ENCODE results near the gene NCOR1.
A peak's percentile ranks its signal among the peaks of the same experiment; 100 is the strongest.

NCOR1 gene

DNA sequence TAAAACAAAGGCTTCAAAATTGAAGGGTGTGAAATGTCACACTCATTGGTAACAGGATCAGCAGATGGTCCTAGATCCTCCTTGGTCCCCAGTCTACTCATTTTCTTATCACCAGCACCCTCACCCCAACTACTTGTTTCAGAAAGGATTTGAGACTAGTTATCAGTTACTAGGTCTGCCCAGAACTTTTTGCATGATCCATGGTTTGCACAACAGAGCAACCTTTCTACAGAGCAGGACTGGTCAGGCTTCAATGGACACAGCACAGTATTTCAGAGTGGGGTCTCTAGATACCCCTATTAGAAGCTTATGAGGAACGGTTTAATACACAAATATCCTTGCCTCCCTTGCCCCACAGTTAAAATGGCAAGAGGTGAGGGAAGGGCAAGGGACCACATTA, 190.1 kb downstream of the NCOR1 start:
- DNase-seq: no peak

DNA sequence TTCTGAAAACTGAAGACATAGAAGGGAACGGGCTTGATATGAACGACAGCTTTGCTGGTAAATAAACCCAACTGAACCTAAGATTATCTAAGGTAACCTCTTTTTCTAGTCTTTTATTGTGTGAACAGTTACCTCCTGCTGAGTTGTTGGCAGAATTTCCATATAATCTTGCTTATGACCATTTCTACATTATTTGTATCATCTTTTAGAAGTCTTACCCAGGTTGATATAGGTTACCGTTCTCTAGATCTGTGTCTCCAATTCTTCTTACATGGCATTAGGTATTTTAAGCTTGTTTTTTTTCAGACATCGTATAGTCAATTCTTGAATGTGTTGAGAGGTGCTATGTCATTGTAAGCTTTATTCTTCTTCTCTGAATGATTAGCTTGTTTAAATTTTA, 191.5 kb downstream of the NCOR1 start:
- no peak for DNase-seq

- DNase-seq: no peak
Observed at GRCh38 chr17:16019347-16019746, 196.0 kb downstream of the NCOR1 start.

DNA sequence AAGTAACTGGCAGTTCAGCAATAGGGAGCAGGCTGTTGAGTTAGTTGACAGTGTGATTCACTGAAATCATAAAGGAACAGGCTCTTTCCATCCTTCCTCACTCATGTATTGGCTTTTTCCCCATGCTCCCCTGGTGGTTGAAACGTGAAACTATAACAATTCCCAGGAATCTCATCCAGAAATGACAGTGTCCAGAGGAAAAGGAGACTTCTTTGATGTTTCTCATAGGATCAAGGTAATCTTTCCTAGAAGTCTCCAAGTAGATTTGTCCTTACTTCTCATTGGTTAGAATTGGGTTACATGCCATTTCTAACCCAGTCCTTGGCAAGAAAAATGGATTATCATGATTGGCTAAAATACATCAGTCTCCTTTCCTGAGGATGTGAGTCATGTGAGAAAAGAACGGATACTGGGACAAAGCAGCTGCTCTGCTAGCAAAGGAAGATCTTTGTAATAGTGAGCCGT, 201.4 kb downstream of the NCOR1 start:
- no peak for DNase-seq

- DNase-seq: no peak
Observed at GRCh38 chr17:16007439-16007838, 207.9 kb downstream of the NCOR1 start.

DNA sequence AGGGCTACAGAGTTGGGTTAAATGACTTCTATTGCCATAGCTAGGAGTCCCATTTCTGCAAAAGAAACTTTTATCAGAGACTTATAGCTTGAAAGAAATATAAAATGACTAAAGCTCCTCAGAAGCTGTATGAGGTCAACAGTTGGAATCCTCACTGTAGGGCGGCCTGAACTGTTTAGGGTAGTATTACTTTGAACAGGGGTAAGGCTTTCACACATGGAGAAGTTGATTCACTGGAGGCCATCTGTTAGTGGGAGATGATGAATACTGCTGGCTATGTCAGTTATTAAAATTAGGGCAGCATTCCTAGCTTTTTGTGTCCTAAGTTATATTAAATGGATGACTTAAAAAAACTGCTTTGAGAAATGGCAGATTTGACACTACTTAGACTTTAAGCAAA, 209.7 kb downstream of the NCOR1 start:
- no peak for DNase-seq

GRCh38 chr17:16003841-16004240, 211.5 kb downstream of the NCOR1 start:
- DNase-seq: no peak

GRCh38 chr17:16002708-16003260, 212.6 kb downstream of the NCOR1 start:
- no peak for DNase-seq

DNA sequence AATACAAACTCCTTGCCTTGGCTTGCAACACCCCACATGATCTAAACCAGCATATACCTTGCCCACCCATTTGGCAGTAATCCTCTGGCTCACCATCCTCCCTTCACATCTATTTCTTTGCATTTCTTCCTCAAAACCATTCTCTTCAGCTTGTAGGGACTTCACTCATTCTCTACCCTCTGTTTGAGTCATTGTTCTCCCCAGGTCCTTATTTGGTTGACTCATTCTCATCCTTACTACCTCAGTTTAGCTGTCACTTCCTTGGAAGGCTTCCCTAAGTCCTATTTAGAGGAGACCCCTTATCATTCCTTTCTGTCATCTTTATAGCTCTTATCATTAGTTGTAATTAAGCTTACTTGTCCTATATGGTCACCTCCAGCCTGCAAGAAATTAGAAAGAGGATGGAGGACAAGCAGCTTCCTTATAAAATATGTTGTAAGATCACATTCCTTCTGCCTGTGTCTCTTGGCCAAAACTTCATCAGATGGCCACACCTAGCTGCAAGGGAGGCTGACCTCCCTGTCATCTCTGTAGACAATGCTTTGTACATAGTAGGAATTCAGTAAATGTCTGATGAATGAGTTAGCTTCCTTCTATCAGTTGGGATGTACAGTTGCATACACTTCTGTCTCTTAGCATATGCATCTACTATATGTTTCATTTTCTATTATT, 214.0 kb downstream of the NCOR1 start:
- DNase-seq: no peak

DNA sequence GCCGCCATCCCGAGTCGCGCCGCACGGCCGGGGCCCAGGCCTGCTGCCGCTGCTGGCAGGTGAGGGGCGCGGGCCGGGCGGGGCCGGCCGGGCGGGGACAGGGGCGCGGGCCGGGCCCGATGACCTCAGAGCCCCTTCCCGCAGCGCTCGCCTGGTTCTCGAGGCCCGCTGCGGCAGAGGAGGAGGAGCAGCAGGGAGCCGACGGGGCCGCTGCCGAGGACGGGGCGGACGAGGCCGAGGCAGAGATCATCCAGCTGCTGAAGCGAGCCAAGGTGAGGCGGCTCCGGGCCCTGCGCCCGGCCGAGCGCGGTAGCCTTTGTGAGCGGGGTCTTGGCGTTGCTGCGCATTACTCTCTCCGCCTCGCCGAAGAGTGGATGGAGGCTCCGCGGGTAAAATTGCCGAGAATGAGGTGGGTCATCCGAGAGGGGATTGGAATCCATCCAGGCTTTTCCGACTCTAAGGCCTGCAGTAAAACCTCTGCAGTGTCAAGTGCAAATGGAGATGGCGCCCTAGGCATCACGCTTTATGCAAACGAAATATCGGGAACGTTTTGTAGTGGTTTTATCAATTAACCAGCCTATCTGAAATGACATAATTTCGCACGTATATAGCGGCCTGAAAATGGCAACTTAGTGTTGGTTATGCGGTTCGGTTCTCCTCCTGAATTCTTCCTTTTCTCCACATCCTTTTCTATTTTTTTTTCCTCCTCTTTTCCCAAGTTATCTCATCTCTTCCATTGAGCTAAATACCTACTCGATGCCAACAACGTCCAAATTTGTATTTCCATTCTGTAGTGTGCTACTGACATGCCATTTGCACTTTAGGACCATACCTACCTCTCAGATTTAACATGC, 215.1 kb downstream of the NCOR1 start:
- DNase-seq: no peak

GRCh38 chr17:15999141-15999973, 216.0 kb downstream of the NCOR1 start, which contains the start of the genes TTC19 and ZSWIM7:
Gene TTC19, plus strand, starts transcription at chr17:15999824. Its CDS starts 25 bp downstream, at chr17:15999849.
Gene ZSWIM7, minus strand, starts transcription at chr17:15999704. Its CDS starts 110 bp downstream, at chr17:15999594.
- DNase-seq: peak; percentile 95

DNA sequence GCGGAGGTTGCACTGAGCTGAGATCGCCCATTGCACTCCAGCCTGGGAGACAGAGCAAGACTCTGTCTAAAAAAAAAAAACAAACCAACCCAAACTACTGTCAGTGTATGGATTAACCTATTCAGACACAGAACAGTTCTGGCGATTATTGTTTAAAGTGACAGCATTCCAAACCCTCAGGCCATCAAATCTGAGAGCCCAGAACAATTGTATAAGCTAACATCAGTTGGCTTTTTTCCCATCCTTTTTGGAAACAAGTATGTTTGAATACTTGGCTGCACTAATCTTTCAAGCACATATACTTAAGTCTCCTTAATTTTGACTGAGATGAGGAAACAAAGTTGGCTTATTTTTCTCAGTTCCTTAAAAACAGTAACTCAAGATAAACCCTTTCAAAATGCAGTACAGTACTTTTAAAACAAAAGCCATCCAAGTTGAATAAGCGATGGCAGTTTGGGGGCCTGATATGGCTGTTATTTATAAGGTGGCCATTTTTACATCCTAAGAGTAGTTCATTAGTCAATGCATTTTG, 217.2 kb downstream of the NCOR1 start:
- DNase-seq: no peak

DNA sequence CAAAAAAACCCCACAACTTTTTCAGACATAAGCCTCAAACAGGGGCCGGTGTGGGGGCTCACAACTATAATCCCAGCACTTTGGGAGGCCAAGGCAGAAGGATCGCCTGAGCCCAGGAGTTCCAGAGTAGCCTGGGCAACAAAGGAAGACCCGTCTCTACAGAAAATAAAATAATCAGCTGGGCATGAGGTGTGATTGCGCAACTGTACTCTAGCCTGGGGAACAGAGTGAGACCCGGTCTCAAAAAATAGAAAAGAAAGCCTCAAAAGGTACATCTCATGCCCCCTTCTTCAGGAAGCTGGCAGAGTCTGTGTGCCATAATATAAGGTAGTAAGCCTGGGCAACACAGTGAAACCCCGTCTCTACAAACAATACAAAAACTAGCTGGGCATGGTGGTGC, 219.0 kb downstream of the NCOR1 start:
- DNase-seq: no peak

DNA sequence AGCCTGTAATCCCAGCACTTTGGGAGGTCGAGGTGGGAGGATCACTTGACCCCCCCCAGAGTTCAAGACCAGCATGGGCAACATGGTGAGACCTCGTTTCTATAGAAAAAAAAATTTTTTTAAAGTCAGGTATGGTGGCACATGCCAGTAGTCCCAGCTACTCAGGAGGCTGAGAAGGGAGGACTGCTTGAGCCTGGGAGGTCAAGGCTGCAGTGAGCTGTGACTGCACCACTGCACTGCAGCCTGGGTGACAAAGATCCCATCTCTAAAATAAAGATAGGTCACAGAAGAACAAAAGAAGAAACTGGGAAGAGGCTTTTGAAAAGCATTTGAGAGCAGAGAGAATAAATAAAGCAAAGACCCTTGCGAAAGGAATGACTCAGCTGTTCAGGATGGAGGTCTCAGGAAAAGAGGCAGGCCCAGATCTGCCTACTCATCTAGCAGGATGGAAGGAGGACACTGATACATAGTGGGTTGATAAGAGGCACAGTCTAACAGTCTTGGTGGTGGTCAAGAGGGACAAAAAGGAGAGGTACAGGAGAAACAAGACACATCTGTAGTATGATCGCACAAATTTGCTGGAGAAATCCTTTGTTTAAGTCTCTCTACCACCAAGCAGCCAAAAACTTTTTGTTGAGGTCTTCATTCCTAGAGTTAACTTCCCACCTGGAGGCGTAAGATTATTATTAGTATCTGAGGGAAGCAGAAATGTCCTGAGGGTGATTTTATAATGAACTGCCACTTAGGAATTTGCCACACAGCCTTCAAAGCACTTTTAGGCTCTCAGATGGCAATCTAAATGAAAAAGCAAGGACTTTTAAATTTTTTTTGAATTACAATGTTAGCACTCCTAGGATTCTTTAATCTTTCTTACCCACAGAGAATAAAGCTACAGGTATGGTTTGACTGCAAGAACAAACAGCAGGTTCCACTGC, 233.4 kb downstream of the NCOR1 start:
- no peak for DNase-seq

DNA sequence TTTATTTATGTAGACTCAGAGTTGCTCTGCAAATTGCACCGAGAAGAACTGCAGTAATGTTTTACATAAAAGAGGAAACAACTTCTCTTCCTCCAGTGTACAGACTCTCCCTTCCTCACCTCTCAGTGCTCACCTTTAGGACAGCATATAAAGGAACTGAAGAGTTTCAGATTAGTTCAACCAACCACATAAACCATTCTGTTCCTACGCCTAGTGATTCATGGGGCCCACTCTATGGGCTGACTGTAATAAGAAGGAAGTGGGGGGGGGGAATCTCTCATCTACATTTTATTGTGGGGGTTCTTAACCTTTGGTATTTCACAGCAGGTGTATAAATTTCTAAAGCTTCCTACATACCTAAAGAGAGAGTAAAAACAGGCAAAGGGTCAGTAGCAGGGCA, 234.1 kb downstream of the NCOR1 start:
- DNase-seq: no peak

All from activated T-cell treated with anti-CD3 and anti-CD28 coated beads, Interleukin-2, amount 50 U/mL, for 1 hour (primary cell).